Fibroblast of skin of abdomen (primary cell): Measurements from ENCODE around the gene TNC.
"Not testable (repeated sequence)": the region's sequence is repeated elsewhere in the genome, so short reads cannot be mapped to it uniquely, and the experiment has no call there.

Experiments
- DNase-seq: peaks from one replicate; pipeline ENCODE4 v3.0.0-alpha.2; 2013

The TNC gene

DNA sequence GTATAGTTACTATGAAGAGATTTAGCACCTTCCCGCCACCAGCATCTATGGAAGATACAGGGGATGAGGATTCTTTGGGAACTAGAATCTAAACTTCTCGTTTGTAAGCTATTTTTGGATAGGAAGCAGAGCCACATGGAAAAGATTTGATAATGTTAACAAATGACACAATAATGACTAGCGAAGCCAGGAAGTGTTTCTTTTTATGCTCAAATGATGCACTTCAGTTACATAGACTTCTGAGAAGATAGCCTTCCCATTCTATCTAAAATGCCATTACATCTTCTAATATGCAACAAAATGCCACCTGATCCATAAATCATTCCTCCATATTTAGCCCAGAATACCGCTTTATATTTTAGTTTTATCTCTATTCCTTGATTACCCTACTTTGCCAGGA lies 17.0 kb upstream of the TNC start:
- DNase-seq, result no peak

DNA sequence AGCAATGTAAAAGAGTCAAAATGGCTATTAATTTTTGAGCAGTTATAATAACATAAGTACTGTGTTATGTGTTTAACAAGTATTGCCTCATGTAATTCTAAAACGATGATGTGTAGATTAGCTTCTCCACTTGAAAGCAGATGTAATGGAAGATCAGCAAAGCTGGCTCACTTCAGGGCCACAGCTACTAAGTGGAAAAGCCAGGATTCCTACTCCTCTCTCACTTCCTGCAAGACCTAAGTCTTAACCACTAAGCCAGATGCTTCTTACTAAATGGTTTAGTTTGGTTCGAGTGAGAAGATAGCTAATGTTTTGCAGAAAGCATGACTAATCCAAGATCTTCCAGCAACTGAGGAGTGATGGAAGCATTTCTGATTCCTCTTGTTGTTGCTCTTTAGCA lies 15.7 kb upstream of the TNC start:
- peak; percentile 96 for DNase-seq

DNA sequence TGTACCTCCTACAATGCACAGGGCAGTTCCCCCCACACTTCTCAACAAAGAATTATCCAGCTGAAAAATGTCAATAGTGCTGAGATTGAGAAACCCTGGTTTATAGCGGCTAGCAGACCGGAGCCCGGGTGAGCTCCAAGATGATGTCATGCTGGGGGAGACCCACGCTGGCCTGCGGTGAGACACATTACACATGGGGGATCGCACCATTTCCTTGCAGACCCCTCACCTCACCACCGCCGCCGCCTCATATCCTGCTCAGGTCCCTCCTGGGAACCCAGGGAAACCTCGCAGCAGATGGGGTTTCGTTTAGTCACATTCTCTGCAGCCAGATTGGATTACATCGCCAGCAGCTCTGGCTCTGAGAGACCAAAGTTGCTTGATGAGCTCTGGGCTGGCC lies 14.7 kb upstream of the TNC start:
- peak; percentile 84 for DNase-seq

DNA sequence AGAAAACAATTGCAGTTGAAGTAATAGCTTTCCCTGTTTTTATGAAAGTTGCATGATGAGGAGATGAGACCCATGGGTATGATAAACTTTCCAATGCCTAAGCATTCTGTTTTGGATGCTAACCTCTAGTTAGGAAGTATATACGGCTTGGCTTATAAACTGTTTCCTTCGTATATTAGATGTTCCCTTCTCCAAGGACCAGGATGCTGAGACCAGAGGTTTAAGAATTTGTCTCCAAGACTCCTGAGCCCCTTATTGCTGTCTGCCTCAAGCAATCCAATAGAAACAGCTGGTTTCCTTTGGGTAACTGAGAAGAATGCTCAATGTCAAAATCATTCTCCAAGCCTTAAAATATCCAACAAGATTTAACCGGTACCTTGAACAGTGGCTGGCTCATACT lies 12.2 kb upstream of the TNC start:
- no peak for DNase-seq

DNA sequence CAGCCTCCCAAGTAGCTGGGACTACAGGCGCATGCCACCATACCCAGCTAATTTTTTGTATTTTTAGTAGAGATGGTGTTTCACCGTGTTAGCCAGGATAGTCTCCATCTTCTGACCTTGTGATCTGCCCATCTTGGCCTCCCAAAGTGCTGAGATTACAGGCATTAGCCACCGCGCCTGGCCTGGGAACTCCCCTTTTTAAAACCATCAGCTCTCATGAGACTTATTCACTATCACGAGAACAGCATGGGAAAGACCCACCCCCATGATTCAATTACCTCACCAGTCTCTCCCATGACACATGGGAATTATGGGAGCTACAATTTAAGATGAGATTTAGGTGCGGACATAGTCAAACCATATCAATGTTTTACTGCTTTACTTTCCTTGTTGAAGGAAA lies 10.8 kb upstream of the TNC start:
- DNase-seq, result not testable (repeated sequence)

DNA sequence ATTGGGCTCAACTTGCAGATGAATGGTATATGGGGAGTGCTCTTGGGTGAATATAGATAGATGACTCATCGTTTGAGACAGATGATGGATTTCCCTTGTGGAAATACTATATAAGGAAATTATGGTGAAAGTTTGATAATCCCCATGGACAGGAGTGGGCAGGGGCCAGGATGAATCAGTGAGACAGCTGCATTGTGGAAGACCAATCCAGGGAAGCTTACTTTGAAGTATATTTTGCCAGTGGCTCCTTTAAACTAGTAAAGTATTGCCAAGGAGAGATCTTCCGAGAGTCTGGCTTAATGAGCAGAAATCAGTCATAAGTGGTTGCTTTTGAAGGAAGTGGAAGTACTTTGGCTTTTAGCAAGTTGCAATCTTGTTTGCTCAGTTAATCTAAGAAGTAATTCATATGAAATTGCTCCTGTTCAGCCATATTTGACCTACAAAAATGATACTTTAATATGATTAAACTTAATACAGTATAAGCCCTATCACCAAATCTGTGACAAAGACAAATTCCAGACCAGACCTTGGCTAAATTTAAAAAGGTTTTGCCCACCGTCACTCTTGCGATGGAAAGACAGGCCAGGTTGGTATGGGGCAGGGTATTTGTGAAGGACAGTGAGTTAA lies 9.3 kb upstream of the TNC start:
- DNase-seq, result peak; percentile 95

DNA sequence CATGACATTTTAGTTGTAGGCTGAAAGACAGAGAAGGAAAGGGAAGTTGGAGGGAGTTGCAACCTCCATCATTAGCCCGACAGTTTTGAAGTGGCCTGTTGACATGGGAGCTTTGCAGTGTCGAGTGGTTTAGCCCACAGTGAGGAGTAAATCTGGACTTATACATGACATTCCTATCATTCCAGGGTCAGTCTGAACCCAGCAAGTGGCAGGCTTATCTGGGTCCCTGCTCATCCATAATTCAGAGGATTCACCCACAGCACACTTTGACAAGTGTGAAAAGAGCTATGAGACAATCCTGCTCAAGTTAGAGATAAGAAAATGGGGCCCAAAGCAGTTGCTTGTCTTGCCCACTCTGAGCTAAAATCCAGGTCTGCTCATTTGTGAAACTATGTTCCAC lies 8.4 kb upstream of the TNC start:
- DNase-seq, result no peak

DNA sequence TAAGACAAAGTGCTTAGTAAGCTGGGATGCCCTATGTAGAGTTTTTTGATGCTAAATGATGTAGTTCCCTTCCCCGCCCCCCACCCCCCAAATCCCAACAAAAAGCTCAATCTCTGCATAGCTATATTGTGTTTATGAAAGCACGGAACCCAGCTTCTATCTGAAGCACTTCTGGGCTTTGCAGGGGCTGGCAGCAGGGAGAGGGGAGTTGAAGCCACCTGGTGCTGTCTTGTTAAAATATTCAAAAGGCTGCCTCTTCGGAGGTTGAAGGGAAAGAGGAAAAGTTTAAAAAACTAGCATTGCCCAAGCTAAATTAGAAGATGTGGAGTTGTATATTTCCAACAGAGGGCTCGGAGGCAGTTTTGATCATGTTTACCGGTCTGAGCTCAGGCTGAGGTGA lies 5.0 kb upstream of the TNC start:
- DNase-seq, result no peak

DNA sequence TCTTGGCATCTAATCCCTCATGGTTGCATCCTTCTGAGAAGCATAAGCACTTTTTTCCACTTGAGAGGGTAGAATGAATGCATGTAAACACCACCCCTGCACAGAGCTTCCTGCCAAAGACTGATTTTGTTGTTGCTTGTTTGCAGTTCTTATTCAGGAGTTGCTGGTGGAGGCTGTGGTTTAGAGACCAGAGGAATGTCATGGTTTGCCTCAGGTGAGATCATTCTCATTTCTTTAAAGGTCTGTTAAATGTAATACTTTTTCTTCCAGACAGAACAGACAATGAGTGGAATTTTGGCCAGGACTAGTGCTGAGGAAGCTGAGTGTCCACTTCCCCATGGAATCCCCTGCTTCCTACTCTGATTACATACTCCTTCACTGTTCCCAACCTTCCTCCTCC lies 3.2 kb upstream of the TNC start:
- peak; percentile 64 for DNase-seq

DNA sequence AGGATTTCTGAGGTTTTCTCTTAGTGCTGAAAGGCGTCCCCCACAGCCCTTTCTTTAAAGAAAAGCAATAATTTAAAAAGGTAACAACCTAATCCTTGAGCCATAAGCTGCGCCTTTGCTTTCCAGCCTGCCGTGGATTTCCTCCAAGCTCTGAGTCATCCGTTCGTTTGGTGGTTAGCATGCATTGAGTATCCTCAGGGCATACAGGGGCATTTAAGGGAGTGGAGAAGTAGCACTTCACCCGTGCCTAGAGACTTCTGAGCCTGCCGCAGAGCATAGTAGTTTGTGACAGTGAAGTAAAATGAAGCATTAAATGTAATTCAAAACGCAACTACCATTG lies 892 bp upstream of the TNC start:
- peak; percentile 95 for DNase-seq

DNA sequence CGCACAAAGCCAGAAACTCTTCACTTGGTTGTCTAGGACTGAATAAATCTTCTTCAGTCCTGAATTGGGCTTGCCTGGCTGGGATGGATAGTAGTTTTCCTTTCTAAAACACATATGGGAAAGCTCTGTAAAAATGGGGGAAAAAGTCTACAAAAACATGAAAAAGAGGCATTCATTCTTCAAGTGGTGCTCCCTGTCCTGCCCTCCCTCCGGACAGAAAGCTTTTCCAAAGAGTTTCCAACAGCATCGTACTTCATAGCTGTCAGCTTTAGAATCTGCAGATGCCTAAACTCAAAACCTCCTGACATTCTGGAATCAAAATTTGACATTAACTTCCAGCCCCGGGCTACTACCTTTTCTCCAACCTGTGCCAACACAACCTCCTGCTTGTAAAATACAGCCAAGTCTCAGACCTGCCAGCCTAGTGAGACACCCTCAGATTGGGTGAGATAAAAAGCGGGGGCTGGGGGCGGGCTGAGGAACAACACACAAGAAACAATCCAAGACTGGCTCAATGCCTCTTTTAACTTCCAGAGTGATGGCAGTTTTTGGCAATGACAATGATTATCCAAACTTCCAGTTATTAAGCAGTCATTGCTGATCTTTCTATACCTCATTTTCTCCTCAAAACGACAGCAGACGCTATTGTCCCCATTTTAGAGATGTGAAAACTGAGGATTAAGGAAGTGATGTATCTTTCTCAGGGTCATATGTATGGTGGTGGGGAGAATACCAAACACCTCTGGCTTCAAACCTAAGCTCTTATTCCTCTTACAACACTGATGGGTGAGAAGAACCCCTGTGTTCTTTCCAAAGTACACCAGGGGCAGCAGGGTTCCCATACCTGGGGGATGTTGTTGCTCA lies 1.3 kb downstream of the TNC start:
- DNase-seq, result no peak

DNA sequence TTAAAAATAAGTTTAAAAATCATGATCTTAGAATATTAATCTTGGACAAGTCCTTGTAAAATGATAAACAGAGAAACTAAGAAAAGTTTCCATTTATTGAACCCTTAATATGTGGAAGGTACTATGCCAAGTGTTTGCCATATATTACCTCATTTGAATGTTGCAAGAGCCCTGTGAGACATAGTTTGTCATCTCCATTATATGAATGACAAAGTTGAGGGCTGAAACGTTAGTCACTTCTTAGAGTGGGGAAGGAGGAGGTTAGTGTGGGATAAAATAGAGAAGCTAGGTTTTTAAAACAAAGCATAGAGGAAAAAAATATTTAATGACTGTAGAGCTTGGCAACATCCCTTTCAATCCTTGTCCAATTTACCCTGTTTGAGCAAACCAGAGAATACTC lies 2.0 kb downstream of the TNC start:
- peak; percentile 82 for DNase-seq

DNA sequence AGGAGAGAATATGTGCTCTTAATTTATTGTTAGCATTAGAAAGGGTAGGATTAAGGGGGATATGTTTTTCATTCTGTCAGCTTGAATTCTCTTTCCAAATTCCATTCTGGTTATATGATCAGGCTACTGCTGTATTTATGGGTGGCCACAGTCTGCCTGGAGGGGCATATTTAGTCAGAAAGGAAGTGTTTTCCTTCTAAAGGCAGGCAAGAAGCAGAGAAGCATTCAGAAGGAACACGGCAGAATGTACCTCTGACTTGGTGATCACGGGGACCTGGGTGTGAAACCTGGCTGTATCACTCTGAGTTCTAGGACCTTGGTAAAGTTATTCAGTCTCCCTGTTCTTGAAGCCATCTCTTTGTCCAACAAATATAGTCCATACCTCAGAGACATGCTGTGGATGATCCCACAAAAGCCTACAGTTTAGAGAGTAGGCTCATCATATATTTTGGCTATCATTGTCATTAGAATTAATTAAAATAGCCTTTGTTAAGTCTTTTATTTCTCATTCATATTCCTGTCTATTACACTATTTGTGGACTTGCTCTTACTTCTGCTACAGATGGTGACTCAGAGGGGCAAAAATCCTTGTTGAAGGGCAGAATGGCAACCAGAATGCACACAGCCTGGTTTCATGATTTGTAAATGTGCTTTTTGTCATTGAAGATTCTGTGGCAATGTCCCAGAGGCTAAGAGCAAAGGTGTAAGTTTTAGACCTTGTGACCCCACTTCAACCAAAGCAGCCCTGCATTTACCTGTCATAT lies 2.7 kb downstream of the TNC start:
- peak; percentile 79 for DNase-seq

DNA sequence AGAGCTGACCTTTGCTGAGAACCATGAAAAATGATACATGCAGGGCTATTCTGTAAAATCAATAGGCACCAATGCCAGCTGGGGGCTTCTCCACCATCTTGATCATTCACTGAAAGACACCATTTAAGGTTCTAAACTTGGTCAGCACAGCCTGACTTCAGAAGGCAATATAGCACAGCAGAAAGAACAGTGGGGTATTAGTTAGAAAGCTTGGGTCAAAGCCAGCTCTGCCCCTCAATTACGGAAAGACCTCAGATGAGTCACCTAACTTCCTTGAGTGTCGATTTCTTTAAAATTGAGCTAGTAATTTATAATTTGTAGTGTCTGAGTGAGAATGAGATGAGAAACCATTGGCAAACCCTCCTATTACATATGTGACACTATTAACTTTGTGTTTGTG lies 3.4 kb downstream of the TNC start:
- peak; percentile 61 for DNase-seq

DNA sequence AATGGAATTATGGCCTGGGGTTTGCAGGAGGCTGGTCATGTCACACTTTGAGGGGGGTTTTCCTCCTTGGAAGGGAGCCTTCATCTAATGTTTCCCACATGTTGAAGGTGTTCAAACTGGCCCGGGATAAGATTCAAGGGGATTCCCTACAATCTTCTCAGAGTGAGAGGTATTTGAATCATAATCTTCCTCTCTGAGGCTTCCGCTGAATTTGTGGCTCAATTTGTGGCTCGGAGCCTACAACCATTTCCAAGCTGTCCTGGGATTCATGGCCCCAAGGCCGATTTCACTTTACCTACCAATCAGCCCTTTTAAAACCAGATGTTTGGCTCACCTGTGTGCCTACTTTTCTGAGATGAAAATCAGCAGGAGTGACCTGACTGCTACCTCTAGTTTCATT lies 3.9 kb downstream of the TNC start:
- DNase-seq, result no peak

DNA sequence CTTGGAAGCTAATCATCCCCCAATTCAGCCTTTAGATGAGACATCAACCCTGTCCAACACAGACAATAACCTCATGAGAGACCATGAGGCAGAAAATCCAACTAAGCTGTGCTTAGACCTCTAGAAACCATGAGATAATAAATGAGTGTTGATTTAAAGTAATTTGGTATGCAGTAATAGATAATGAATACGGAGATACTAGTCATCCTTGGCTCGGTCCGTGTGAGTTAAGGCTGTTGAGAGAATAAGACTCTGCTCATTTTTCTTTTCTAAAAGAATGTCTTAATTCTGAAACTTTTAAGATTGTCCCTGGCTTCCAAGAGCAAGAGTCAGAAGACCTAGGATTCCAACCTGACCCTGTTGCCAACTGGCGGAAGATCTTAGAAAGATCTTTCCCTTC lies 6.1 kb downstream of the TNC start:
- no peak for DNase-seq

DNA sequence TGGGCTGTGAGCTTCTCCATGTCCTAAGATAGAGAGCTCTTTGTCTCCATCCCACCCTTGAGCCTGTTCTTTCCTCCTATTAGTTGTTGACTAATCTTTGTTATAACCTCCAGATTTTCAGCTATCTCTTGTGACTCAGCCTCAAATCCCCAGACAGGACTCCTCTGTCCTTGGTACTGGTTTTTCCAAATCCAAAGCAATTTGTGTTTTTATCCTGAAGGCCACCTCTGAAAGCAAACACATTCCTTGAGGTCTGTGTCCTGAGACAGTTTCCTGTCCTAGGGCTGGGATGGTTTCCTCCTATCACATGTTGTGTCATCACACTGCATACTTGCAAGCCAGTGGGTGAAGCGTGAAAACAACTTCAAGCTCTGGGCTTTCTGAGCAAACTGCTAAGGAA lies 8.5 kb downstream of the TNC start:
- DNase-seq, result peak; percentile 73

DNA sequence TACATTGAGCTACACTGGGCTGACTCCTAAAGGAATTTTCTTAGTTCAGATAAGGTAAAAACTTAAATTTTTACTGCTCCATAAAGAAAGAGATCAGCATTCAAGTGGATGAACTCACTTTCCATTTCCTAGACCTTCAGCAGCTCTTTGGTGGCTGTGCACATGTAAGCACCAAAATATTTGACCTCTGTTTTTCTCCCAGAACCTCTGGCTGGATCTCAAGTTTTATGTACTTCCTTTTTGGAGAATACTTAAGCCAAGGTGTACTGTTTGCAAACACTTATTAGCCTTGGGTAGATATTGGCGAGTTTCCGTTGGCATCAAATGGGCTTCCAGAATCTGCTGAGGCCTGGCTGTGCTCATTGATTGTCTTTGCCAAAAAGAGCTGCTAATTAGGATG lies 10.3 kb downstream of the TNC start:
- peak; percentile 40 for DNase-seq

DNA sequence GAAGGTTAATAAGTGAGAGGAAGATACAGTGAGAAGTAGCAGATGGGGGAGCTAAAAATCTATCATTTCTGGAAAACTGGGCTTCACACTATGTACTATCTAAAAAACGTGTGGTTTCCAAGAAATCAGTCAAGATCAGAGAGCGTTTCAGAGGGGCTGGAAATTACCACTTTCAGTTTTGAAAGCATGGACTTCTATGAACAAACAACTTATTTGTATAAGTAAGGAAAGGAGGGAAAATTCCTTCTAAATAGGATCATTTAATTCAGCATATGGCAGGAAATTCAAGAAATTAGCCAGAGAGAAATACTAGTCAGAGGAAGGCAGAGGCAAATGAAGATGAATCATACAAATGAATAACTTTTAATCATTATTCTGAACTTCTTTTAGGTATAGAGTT lies 11.3 kb downstream of the TNC start:
- peak; percentile 65 for DNase-seq

DNA sequence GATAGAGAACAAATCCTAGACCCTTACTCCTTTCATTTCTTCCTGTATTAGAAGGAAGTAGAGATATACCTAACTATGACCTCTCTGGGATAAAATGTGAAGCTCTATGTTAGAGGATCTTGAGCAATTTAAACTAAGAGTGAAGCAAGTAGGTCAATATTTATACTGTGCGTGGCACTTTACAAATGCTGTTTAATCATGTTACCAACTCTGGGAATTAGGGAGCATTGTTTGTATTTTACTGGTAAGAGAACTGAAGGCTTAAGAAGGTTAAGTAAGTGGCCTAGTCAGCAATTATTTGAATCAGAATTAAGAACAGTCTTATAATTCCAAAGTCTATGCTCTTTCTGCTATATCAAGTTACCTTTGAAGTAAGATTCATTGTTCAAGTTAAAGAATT lies 12.0 kb downstream of the TNC start:
- no peak for DNase-seq

DNA sequence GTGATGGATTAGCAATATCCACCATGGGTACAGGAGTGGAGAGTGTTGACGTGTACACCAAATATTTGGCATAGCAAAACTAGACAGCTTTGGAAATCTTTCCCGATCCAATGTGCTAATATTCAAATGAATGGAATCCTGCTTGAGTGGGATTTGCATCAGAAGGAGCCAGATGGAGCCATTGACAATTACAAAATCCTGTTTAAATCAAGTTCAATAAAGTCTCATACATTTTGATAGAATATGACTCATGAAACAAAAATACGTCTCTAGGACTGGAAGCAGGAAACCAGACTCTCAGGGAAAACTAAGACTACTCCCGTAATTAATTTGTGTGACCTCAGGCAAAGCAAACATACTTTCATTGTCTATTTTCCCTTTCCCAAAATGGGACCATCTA lies 13.0 kb downstream of the TNC start:
- peak; percentile 97 for DNase-seq

DNA sequence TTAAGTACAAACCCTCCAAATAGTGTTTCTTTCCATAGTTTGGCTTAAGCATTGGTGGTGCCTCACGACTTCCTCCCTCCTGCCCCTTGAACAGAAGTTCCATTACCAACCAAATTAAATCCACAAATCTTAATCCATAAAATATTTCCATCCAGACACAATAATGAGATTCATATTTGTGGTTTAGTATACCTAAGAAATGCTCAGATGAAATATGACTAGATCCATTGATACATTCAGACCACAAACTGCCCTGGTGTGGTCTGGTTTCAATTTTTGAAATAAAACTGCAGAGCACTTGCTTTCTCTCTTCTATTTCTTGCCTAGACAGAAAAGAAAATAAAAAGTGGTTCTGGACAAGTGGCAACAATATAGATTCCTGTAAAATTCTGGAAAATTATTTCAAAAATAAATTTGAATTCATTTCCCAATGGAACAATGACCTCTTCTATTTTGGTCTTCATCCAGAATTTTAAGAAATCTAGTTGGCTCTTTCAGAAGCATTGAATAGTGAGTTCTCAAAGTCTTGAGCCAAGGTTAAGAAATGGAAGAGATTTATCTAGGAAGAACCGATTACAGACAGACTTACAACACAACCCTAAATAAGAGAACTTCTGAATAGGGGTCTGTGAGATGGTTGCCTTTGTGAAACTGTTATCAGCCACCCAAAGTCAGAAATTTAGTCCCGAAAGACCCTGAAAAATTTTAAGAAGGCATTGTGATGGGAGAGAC lies 14.0 kb downstream of the TNC start:
- peak; percentile 84 for DNase-seq

DNA sequence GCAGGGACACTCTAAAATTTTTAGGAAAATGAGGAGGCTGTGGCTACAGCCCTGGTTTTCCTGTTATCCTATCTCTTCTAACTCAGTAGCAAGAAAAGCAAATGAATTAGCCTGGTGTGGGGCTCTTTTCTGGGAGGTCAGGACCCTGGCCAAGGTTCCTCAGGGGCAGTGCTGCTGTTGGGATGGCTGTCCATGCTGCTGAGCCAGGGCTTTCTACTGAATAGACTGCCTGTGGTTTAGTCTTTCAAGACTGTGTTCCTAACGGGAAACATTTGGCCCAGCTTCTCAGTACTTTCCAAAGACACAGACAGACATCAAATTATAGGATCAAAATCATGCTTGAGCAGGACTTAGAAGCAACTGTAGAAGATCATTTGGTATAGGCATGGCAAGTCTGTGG lies 18.1 kb downstream of the TNC start:
- DNase-seq, result peak; percentile 47
